HG02938 (cell line): ENCODE measurements around the gene CCDC152.
"Not testable (repeated sequence)": the region's sequence is repeated elsewhere in the genome, so short reads cannot be mapped to it uniquely, and the experiment has no call there.

Source experiments
- ATAC-seq: cut with Tn5 transposase; IDR thresholded peaks from one replicate; pipeline ENCODE4 v1.9.1; 2021; ENCODE audit warnings: mild to moderate bottlenecking, moderate library complexity; ENCODE audit not compliant: unreplicated experiment

Gene CCDC152

DNA sequence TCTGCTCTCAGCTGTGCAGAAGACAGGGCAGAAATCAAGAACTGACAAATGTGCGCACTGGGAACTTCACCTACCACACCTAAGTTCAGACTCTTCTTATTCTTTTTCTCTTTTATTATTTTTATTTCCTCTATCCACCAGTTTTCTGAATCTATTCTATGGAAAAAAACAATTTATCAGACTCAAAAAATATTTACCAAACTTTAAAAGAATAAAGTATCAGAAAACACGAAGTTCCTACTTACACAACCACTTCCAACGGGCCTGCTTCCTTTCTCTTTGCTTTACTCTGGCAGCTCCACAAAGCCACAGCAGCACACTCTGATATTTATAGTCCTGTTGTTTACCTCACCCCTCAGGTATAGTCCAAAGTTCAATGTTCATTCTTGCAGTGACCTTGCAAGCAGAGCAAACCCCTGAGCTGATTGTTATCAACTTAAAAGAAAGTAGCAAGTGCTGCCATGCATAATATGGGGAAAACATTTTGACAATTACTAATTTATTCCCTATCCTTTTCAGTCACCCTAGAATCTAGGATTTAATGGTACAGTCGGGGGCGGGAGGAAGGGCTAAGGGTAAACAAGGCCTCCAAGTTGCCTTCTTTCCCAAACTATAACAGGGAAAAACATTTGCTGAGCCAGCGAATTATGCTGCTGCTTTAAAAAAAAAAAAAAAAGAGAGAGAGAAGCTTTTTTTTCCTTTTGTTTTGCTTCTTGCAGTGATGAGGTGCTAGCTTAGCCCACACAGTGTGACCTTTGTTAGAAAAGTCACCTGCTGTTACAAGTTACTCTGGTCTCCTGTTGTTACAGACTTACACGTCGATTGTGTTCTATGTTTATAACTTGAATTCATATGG is 55.2 kb downstream of the CCDC152 start, which contains the start of gene SELENOP:
TSS of gene SELENOP (minus strand) at position 302 of the 856 bp plus-strand sequence. CDS start 3,539 bp downstream, outside the sequence.
- no peak for ATAC-seq

DNA sequence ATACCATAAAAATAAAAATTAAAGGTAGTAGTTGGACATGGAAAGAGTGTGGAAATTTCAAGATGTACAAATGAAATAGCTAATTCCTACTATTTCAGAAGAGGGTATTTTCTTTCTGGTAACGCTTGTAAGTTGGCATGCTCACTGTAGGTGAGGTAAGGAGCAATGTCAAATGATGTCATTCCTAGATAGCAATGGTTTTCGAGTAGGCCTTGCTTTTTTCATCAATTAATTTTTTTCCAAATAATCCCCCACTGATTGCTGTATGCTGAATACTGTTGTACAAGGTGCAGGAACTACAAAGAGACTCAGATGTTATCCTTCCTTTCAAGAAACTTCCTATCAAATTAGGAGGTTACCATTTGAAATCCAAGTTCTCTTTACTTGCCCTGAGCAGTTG is 56.0 kb downstream of the CCDC152 start:
- ATAC-seq, result no peak

DNA sequence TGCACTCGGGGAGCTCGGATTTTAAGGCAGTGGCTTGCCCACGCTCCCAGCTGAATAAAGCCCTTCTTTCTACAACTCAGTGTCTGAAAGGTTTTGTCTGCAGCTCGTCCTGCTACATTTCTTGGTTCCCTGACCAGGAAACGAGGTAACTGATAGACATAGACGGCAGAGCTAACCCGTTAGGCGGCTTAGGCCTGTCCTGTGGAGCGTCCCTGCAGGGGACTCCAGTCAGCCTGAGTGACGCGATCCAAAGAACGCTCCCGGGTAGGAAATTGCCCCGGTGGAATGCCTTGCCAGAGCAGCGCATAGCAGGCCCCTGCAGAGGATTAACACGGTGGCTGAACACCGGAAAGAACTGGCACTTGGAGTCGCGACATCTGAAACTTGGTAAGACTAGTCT is 56.9 kb downstream of the CCDC152 start:
- no peak for ATAC-seq

DNA sequence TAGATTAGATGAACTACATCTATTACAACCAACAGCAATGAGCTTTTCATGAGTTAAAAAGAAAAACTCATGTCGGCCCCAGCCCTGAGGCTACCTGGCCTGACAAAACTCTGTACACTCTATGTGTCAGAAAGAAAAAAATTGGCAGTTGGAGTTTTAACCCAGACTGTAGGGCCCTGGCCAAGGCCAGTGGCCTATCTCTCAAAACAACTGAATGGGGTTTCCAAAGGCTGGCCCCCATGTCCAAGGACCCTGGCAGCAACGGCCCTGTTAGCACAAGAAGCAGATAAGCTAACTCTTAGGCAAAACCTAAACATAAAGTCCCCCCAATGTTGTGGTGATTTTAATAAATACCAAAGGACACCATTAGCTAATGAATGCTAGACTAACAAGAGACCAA is 59.9 kb downstream of the CCDC152 start:
- not testable (repeated sequence) for ATAC-seq

DNA sequence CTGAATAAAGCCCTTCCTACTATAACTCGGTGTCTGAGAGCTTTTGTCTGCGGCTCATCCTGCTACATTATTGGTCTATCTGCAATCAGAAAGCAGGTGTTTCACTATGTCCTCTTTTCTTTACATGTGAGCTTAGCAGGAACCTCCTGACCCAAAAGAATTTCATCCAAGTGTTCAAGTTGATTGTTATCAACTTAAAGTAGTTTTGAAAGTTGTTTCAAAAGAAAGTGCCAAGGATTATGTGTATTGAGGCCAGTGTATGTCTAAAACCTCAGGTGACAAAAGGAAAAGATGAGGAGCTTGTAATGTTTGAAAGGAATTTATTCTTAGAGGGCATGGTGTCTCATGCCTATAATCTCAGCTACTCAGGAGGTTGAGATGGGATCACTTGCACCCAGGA is 63.1 kb downstream of the CCDC152 start:
- no peak for ATAC-seq

DNA sequence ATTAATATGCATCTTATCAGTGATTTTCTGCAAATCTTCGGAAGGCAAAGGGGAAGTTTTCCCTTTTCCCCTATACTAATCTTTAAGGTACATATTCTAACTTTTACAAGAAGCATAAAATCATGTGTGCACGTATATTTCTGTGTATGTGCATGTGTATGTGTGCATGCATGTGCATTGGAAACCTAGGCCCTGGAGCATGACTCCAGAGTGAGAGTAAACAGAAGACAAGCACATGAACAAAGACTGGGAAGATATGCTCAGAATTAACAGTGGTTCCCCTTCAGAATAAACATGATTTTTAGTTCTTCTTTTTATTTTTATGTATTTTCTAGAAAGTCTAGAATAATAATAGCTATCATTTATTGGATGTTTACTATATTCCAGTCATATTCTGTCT is 65.9 kb downstream of the CCDC152 start:
- no peak for ATAC-seq

DNA sequence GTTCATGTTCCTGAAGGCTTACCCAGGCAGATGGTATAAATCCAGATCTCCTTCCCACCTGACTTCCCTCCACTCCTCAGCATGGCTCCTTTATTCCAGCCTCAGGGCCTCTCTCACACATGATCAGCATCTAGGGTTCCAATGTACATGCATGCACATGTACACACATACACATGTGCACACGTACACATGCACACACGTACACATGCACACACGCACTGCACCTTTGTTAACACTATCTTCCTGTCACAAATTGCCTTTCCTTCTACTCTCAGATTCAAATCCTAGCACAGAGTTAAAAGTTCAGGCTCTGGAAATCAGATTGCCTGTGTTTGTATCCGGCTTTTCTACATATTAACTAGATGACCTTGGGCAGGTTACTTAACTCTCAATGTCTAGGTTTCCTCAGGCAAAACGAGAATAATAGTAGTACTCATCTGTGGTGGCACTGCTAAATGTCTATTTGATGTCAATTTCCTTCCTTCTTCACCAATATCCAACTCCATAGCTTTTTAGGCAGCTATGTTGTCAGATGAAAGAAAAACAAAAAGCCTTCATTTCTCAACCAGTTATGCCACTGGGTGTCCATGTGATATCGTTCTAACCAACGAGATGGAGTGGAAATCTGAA is 67.8 kb downstream of the CCDC152 start:
- ATAC-seq, result no peak

DNA sequence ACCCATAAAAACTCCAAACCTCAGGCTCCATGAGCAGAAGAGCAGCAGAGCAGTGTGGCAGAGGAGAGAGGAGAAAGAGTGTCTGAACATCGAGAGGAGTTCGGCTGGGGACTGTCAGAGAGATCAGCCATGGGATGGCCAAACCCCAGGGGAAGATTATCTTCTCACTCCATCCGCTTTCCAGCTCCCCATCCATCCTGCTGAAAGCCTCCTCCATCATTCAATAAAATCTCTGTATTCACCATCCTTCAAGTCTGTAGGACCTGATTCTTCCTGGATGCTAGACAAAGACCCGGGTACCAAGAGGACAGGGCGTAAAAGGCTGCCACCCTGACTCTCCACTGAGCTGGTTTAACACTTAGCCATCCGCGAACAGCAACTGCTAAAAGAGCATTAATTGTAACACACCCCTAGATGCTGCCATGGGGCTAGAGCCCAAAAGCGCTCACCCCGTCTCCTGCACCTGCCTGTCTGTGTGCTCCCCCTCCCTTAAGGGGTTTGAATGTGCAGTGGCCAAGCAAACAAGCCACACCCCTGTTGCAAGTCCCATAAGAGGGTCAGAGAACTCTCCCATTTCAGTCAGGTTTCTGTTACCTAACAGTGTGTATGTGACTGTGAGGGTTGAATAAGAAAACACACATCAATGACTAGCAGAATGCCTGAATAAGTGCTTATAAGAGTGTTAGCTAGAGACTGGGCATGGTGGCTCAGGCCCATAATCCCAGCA is 69.0 kb downstream of the CCDC152 start:
- ATAC-seq, result no peak

DNA sequence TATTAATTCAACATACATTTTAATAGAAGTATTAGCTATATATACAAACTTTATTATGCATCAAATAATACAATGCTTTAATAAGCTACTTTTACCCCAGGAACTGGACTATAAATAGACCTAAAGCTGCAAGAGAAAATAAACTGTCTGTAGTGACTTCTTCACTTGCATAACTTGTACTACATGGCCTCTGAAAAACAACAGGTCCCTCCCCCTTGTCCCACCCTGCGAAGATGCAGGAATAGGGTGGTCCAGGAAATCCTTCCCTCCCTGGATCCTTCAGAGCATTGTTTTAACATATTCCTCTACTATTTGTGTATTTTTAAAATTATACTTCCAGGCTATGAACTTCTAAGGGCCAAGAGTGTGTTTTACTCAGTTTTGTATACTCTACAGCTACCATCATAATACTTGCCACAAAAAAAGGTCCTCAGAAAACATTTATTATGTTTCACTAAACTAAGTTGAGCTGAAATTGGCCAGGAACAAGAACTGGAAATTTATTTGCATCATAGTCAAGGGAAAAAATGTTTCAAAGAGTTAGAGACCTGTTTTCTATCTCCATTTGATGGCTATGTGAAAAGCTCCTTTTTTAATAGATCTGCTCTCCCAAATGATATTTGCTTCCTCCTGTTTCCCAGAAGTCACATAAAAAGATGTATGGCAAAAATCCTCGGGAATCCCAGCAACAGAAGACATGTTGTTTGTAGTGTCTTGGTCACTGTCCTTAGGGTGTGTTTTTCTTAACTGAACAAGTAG is 70.3 kb downstream of the CCDC152 start:
- no peak for ATAC-seq

DNA sequence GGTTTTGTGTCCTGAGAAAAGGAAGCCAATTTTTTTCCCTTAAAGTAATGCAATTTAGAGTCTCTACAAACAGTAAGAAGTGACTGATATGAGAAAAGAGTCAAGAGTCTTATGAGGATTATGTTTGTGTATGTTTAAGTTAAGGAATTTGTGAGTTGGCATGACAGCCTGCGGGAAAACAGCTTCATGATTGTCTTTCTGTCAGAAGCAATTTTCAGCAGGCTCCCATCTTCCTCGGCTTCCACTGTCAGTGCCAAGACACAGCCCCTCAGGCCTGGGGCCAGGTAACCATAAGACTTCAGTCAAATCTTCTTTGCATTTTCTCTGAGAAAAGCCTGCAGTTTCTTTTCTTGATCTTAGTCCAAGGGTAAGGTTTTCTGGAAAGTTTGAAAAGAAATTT is 72.1 kb downstream of the CCDC152 start:
- no peak for ATAC-seq

DNA sequence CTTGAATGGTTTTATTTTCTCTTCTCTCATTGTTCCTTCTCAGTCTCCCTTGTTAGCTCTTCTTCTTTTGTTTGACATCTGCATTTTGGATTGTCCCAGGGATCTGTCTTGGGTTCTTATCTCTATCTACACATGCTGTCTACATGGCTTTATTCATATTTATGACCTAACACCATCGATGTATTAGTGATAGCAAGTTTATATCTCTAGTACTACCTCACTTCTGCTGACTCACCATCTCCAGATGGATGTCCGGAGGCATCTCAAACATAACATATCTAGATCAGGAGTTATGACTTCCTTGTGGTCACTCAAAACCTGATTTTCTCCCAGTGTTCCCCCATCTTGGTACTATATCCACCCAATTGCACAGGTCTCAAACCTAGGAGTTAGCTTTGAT is 74.3 kb downstream of the CCDC152 start:
- no peak for ATAC-seq

DNA sequence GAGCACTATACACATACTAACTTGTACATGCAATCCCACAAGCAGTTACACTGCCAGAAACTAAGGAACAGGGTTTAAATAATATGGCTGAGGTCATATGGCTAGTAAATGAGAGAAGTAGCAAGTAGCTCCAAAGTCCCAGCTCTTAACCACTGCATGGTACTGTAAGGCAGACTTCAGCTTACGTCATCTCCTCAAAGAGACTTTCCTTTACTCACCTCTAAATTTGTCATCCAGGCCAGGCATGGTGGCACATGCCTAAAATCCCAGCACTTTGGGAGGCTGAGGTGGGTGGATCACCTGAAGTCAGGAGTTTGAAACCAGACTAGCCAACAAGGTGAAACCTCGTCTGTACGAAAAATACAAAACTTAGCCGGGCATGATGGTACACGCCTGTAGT is 75.4 kb downstream of the CCDC152 start:
- ATAC-seq, result no peak

DNA sequence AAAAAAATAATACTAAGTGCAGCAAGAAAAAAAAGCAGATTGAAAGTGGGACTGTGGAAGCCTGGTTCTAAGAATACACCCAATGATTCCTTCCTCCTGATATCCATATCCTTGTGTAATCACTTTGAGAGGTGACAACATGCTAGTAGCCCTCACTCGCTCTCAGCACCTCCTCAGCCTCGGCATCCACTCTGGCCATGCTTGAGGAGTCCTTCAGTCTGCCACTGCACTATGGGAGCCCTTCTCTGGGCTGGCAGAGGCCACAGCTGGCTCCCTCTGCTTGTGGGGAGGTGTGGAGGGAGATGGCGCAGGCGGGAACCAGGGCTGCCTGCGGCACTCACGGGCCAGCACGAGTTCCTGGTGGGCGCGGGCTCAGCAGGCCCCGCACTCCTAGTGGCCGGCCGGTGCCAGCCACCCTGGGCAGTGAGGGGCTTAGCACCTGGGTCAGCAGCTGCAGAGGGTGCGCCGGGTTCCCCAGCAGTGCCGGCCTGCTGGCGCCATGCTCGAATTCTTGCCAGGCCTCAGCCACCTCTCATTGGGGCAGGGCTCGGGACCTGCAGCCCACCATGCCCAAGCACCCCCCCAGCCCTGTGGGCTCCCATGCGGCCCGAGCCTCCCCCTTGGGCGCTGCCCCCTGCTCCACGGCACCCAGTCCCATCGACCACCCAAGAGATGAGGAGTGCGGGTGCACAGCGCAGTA is 79.6 kb downstream of the CCDC152 start:
- no peak for ATAC-seq

DNA sequence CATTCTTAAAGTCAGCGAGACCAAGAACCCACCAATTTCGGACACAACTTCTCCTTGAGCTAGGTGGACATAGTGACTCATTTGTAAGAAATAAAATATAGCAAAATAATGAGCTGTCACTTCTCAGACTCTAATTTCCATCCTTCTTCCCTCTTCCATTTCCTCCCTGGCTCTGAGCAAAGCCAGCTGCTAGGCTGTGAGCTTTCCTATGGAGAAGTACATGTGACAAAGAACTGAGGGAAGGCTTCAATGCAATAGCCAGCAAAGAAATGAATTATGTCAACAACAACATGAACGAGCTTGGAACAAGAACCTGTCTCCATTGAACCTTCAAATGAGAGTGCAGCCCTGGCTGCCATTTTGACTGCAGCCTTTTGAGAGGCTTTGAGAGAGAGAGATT is 81.0 kb downstream of the CCDC152 start:
- no peak for ATAC-seq

DNA sequence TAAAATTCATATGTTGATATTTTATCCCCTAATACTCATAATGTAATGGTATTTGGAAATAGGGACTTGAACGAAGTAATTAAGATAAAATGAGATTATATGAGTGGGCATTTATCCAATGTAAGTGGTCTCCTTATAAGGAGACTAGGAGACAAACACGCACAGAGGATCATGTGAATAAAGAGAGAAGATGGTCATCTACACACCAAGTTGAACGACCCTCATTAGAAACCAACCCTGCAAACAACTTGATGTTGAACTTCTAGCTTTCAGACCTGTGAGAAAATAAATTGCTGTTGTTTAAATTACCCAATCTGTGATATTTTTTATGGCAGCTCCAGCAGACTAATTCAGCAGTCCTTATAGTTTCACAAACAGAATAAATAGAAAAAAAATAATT is 82.6 kb downstream of the CCDC152 start:
- no peak for ATAC-seq

DNA sequence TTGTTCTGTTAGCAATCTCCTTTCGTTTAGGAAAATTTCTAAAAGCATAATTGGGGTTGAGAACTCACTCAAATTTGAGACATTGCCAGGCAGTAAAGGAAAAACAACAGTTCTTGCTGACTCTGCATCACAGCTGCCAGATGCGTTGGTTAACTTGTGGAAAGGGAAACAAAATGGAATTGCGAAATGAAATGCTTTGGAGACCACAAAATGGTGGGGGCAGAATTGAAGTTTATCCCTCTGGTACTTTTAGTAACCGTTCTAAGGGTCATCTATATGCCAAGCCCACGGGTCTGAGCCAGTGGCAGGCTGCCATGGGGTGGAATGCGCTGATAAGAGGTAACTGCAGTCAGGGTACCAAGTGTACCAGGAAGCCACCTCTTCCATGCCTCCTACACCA is 83.7 kb downstream of the CCDC152 start:
- no peak for ATAC-seq

DNA sequence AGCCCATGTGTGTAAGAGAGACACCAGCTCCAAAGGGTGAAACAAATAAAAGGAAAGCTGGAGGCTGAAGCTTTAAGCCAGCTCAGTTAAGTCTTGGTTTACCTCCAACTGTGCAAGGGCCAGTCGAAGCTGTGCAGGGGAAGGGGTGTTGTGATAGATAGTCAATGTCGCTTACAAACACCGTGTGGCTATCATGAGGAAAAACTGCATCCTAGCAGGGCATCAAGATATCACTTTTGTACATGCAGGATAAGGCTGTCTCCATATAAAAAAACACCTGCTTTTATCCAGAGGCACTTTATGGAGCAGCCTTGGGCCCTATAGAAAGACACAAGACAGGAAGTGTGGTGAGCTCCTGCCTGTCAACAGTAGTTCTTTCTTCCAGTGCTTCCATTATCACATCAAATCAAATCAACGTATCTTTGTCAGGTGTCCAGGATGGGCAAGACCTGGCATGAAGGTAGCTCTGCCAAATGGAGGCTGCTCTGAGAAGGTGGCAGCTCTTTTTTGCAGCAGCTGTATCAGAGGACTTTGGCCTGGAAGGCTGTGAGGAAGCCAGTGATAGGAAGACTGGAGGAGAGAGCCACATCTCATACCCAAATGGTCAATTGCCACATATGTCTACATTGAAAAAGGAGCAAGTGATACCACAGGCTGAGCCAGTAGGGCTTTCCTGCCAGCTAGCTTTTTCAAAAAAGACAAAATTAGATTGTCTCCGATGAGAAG is 84.4 kb downstream of the CCDC152 start:
- ATAC-seq, result no peak

DNA sequence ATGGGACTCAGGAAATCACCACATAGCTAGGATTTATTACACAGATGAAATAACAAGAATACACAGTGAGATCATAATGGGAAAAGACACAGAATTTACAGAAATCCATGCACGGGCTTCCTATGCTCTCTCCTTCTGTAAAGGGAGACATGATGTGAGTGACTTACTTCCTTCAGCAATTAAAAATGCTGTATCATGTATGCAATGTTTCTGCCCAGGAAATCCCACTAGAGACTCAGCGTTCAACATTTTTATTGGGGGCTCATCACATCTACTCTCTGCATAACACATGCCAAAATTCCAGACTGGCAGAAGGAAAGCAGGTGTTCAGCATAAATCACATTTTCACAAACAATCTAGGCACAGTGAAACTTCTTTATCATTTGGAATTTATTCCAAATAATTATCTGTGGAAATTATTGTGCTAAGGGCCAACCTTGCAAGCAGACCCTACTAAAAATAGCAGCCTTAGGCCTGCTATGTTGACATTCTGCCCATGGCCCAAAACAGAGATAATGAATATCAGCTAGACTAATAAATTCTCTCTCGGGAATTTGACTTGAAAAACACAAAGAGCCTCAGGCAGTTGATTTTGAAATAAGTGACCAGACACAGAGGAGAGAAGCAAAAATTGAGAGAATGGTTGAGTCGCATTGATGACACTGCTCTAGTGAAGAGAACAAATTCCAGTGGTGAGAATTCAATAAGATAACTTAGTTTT is 86.5 kb downstream of the CCDC152 start:
- ATAC-seq, result no peak

DNA sequence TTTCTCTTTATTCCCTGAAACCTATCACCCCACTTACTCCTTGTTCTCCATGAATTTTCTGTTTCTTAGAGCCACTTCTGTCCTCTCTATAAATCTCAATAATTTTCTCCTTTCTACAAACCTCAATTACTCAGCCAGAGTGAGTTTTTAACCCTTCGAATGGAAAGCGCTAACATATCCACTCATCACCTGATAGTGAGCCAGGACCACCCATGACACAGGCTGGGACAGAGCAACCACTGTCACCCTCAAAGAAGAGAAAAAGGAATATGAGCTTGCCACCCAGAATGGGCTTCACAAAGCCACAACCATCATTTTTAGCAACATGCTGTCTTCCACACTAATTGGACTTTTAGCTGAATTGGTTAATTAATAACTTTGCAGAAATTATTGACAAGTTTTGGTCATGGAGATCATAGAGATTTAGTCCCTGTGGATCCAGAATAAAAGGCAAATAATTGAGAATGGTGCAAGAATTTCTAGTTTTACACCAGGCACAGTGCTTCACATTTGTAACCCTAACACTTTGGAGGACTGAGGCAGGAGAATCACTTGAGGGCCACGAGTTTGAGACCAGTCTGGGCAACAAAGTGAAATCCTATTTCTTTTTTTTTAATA is 87.2 kb downstream of the CCDC152 start:
- no peak for ATAC-seq
